Raji (cell line): ENCODE results near the gene INSIG1.

Source experiments
- POLR2A ChIP-seq: IDR thresholded peaks from 2 replicates; pipeline ENCODE4 v1.6.1; 2011; ENCODE audit warnings: low read depth, low read length, control low read depth; ENCODE audit not compliant: insufficient read depth

INSIG1 gene

DNA sequence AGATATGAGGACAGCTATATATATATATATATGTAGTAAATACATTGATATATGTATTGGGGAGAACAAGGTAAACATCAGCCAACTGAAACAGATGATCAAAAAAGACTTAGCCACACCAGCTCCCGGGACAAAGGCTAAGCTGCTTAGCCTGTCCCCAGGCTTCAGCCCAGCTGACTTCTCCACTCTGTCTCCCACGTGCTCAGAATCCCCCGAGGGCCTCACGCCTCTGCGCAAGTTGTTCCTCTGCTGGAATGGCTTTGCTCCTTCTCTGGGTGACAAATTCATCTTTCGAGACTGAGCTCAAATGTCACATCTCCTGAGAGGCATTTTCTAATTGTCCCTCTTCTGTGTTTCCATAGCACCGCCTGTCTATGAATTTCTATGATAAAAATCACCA, 8.6 kb upstream of the INSIG1 start:
- TF ChIP-seq POLR2A, result no peak

- TF ChIP-seq POLR2A, result no peak
Measured at GRCh38 chr7:155289949-155290501, 7.7 kb upstream of the INSIG1 start.

- TF ChIP-seq POLR2A, result no peak
Measured at GRCh38 chr7:155291045-155291530, 6.6 kb upstream of the INSIG1 start.

- no peak for TF ChIP-seq POLR2A
Measured at GRCh38 chr7:155291729-155292128, 5.9 kb upstream of the INSIG1 start.

- TF ChIP-seq POLR2A, result no peak
Measured at GRCh38 chr7:155292680-155293226, 4.9 kb upstream of the INSIG1 start.

DNA sequence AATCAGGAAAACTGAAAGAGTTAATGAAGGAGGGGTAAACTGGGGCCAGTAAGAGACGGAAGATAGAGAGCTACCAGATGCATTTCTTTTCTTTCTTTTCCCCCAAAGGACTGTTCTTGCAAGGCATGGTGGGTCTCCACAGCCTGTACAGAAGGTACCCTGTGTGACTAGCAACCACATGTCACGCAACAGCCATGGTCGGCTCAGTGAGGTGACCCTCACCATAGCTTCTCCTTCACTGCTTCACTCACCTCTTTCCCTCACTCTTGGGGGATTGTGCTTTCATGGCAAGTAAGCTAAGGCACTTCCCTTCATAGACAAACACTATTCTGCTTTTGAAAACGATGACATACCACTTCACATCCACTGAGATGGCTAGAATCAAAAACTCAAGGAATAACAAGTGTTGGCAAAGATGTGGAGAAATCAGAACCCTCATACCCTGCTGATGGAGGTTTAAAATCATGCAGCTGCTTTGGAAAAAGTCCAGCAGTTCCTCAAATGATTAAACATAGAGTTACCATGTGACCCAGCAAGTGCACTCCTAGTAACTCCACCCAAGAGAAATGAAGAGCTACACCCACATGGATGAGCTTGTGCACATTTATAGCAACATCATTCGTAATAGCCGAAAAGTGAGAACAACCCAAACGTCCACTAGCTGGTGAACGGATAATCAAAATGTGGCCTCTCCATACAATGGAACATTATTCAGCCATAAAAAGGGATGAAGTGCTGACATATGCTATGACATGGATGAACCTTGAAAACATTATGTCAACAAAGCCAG, 3.8 kb upstream of the INSIG1 start:
- no peak for TF ChIP-seq POLR2A

DNA sequence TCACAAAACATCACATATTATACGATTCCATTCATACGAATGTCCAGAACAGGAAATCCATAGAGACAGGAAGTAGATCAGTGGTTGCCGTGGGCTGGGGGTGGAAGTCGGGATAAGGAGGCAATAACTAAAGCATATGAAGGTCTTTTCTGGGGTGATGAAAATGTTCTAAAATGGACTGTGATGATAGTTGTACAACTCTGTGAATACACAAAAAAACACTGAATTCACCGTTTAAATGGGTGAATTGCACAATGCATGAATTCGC, 3.2 kb upstream of the INSIG1 start:
- no peak for TF ChIP-seq POLR2A

GRCh38 chr7:155295511-155295910, 2.2 kb upstream of the INSIG1 start:
- TF ChIP-seq POLR2A, result peak; percentile 5; the same call in 1 of the 2 replicates

GRCh38 chr7:155296006-155296787, 1.5 kb upstream of the INSIG1 start:
- TF ChIP-seq POLR2A, result no peak

DNA sequence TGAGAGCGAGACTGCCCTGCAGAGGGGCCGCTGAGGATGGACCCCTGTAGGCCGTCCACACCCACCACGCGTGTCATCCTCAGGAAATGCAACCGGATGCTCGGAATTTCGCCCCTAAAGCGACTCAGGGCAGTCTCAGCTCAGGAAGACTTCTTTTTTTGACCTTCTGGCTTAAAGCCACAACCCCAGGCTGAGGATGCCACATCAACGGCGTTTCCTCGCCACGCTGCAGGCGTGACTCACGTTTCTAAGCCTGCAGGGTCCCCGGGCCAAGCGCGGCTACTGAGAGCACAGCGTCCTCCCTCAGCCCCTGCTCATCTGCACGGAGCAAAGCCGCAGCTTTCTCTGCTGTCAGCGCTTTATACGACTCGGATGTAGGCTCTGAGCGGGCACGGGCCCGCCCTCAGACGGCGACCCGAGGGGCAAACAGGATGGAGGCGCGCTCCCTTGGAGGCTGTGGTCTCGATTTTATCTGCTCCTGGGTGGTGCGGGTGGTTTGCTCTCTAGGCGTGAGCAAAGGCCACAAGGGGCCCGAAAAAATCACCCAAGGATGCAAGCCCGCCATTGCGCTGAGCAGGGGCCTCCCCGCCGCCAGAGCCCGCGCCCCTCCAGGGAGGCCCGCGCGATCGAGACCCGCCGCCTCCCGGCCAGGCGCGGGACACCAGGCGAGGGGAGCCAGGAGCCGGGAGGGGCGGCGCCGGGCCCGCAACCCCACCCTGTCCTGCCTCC, 726 bp upstream of the INSIG1 start:
- TF ChIP-seq POLR2A, result peak; percentile 45

DNA sequence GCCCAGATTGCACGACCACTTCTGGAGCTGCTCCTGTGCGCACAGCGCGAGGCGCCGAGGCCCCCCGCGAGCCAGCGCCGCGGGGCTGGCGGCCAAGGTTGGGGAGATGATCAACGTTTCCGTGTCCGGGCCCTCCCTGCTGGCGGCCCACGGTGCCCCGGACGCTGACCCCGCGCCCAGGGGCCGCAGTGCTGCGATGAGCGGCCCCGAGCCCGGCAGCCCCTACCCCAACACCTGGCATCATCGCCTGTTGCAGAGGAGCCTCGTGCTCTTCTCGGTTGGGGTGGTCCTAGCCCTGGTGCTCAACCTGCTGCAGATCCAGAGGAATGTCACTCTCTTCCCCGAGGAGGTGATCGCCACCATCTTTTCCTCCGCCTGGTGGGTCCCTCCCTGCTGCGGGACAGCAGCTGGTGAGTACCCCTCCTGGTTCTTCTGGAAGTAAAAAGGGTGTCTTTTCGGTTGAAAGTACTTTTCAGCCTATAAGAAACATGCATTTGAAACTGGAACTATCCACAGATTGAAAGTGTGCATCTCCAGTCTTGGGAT, 683 bp downstream of the INSIG1 start:
- no peak for TF ChIP-seq POLR2A

DNA sequence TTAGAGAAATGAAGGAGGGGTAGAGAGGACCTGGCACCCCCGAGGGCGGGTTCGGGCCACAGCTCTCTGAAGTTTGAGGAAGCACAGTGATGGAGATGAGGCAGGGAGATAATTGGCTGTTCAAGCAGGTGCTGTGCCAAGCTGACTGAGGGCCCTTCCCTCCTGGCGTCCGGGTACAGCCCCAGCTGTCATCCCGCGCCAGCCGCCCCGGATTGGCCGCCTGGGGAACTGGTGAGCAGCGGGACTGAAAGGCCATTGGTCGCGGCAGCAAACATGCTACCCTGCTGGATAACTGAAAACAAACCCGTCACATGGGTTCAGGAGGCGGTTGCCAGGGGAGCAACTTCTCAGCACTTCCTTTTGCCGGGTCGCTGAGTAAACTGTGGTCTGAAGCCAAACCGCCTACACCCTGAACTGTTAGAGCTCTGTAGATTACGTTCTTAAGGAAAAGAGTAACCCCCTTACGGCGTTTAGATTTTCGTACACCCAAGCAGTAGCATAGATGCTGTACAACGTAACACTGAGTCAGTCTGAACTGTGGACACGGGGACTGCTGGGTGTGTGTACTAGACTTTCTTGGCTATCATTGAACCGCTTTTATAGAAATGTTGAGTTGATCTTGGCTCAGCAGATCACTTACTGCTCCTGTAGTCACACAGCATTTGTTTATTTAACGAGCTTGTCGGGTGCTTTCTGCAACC, 1.3 kb downstream of the INSIG1 start:
- peak; percentile 86 for TF ChIP-seq POLR2A

DNA sequence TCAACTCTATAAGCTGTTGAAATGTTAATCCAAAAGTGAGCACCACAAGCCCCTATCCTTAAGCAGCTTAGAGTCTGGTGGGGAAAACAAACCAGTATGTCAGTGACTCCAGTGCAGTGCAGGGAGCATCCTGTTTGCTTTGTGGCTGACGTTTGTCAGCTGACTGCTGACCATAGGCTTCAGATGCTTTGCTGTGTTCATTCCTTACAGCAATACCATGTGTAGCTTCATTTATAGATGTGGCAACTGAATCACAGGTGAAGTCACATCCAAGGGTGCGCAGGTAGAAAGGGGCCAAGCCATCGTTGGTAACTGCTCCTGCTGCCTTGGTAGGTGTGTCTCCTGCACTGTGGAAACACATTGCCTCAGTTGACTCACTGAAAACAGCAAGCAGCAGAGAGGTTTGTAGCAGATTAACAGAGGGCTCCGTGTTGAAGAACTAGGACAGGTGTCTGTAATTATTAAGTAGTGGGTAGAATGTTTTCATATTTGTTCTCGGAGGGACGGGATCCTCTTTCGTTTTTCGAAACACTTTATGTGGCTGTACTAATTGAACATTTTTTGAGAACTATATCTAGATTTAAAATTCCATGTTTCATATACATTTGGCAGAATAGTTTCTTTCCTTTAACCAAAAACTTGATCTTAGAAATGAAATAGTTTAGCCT, 2.0 kb downstream of the INSIG1 start:
- TF ChIP-seq POLR2A, result no peak

- no peak for TF ChIP-seq POLR2A
Measured at GRCh38 chr7:155300641-155301452, 3.2 kb downstream of the INSIG1 start.
